ENCODE results near the gene RNLS.

RNLS gene

GRCh38 chr10:88241501-88241900 is 341.6 kb downstream of the RNLS start:
- POLR2A ChIA-PET: no interaction called here
- CTCF ChIA-PET: interaction anchor here (0.7 kb wide), 1 partner anchor 737 kb away, joined by 3 read pairs; no protein-coding TSS in a partner anchor
- TF ChIP-seq ZBTB7A (tag by site-specific recombination; IDR thresholded peaks at IDR 0.05; ENCODE audit: low read depth): no peak
- no peak for TF ChIP-seq ZNF830 (tag by site-specific recombination; IDR thresholded peaks at IDR 0.05; ENCODE audit: low read depth)
- TF ChIP-seq ZNF514 (tag by site-specific recombination; IDR thresholded peaks at IDR 0.05): no peak
- TF ChIP-seq ZNF157 (tag by site-specific recombination; IDR thresholded peaks at IDR 0.05): no peak
- TF ChIP-seq, protein P1, sequence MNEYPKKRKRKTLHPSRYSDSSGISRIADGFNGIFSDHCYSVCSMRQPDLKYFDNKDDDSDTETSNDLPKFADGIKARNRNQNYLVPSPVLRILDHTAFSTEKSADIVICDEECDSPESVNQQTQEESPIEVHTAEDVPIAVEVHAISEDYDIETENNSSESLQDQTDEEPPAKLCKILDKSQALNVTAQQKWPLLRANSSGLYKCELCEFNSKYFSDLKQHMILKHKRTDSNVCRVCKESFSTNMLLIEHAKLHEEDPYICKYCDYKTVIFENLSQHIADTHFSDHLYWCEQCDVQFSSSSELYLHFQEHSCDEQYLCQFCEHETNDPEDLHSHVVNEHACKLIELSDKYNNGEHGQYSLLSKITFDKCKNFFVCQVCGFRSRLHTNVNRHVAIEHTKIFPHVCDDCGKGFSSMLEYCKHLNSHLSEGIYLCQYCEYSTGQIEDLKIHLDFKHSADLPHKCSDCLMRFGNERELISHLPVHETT (tag by site-specific recombination; IDR thresholded peaks at IDR 0.05): no peak

GRCh38 chr10:88239212-88239611 is 343.9 kb downstream of the RNLS start:
- no peaks in the 10 kb centered on the region for H3K9me3 ChIP-seq (ENCODE audit: control insufficient read depth, insufficient read depth, low read depth, low read length)
- ChIA-PET CTCF (interaction anchor here (0.5 kb wide), 1 partner anchor 80 kb away, joined by 4 read pairs; no protein-coding TSS in a partner anchor), POLR2A (no interaction called here)
- TF ChIP-seq PRDM10 (tag by site-specific recombination; IDR thresholded peaks at IDR 0.05): no peak
- H3K4me3 ChIP-seq (ENCODE audit: low read depth, low read length): no peak overlapping the region
- no peaks in the 10 kb centered on the region for H3K4me1 ChIP-seq (ENCODE audit: control insufficient read depth, insufficient read depth, low read length)
- H3K36me3 ChIP-seq (ENCODE audit: control insufficient read depth in 2 of 2, insufficient read depth in 1 of 2, low read length in 2 of 2): no peaks in the 10 kb centered on the region
- no peak overlapping the region for H3K27ac ChIP-seq (ENCODE audit: extremely low read depth, low read depth, low read length)

More at GRCh38 chr10:88241501-88241900, 341.6 kb downstream of the RNLS start:
- Histone ChIP-seq H3K36me3 (ENCODE audit: control insufficient read depth in 2 of 2, insufficient read depth in 1 of 2, low read length in 2 of 2) (no peaks in the 10 kb centered on the region), H3K9me3 (ENCODE audit: control insufficient read depth, insufficient read depth, low read depth, low read length) (no peaks in the 10 kb centered on the region), H3K27ac (ENCODE audit: extremely low read depth, low read depth, low read length) (no peak overlapping the region), H3K4me3 (ENCODE audit: low read depth, low read length) (no peak overlapping the region), H3K4me1 (ENCODE audit: control insufficient read depth, insufficient read depth, low read length) (peaks cover 10% of the 10 kb centered on the region)

DNA sequence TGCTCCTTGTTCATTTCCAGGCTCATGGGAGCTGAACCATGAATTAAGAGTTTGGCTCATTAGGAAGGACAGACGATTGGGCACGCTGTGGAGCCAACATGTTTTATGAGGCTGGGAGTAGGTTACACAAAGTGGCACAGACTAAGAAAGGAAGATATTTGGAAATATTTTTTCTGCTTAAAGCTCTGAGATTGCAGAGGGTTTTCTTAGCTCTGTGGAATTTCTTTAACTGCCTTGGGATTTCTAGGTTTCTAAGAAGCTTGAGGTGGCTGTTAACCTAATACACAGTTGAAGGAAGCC is 344.6 kb downstream of the RNLS start:
- no peaks in the 10 kb centered on the region for H3K9me3 ChIP-seq (ENCODE audit: control insufficient read depth, insufficient read depth, low read depth, low read length)
- no peak overlapping the region for H3K27ac ChIP-seq (ENCODE audit: extremely low read depth, low read depth, low read length)
- POLR2A ChIA-PET: no interaction called here
- no peaks in the 10 kb centered on the region for H3K36me3 ChIP-seq (ENCODE audit: control insufficient read depth in 2 of 2, insufficient read depth in 1 of 2, low read length in 2 of 2)
- no peak overlapping the region for H3K4me3 ChIP-seq (ENCODE audit: low read depth, low read length)
- CTCF ChIA-PET: no interaction called here
- no peak for TF ChIP-seq ZNF658 (tag by site-specific recombination; IDR thresholded peaks at IDR 0.05)
- TF ChIP-seq ZNF112 (tag by site-specific recombination; IDR thresholded peaks at IDR 0.05): no peak
- TF ChIP-seq SCRT1 (tag by site-specific recombination; IDR thresholded peaks at IDR 0.05; ENCODE audit: borderline replicate concordance): no peak
- TF ChIP-seq ZNF654 (tag by site-specific recombination; IDR thresholded peaks at IDR 0.05; ENCODE audit: low read depth): no peak
- TF ChIP-seq ZNF843 (tag by site-specific recombination; IDR thresholded peaks at IDR 0.05): no peak
- no peak for TF ChIP-seq ZNF776 (tag by site-specific recombination; IDR thresholded peaks at IDR 0.05; ENCODE audit: borderline replicate concordance)
- no peak for TF ChIP-seq ZNF792 (tag by site-specific recombination; IDR thresholded peaks at IDR 0.05)
- no peak for TF ChIP-seq KLF10 (tag by site-specific recombination; IDR thresholded peaks at IDR 0.05)
- no peak for TF ChIP-seq ZSCAN16 (tag by site-specific recombination; IDR thresholded peaks at IDR 0.05)
- TF ChIP-seq ZNF488 (tag by site-specific recombination; IDR thresholded peaks at IDR 0.05): no peak
- TF ChIP-seq ZFP41 (tag by site-specific recombination; IDR thresholded peaks at IDR 0.05; ENCODE audit: borderline replicate concordance): no peak
- TF ChIP-seq ZBTB8A (tag by site-specific recombination; IDR thresholded peaks at IDR 0.05): no peak
- no peak for TF ChIP-seq ZNF791 (tag by site-specific recombination; IDR thresholded peaks at IDR 0.05)
- TF ChIP-seq ZEB2 (tag by site-specific recombination; IDR thresholded peaks at IDR 0.05): no peak
- no peak for TF ChIP-seq ZNF530 (tag by site-specific recombination; IDR thresholded peaks at IDR 0.05; ENCODE audit: low read depth)
- TF ChIP-seq ZNF701 (tag by site-specific recombination; IDR thresholded peaks at IDR 0.05): no peak
- TF ChIP-seq ZBTB26 (tag by site-specific recombination; optimal IDR thresholded peaks at IDR 0.05): no peak
- no peak for TF ChIP-seq ZNF350 (tag by site-specific recombination; IDR thresholded peaks at IDR 0.05)
- no peak for TF ChIP-seq ZFP37 (tag by site-specific recombination; IDR thresholded peaks at IDR 0.05)
- H3K4me1 ChIP-seq (ENCODE audit: control insufficient read depth, insufficient read depth, low read length): no peaks in the 10 kb centered on the region
